Caco-2 (cell line): ENCODE results near the gene CEP126. TPM values are rescaled to one million over a fixed set of nuclear protein-coding genes. Genes with fewer than 3 reads are reported as not detected.

ENCODE experiments used
- BruUV-seq: library from RNA; stranded (reverse); fragments of 400-500 nt; replicated peaks from 2 replicates; lab custom pipeline; 2021; lab: Mats Ljungman, UMichigan
- CTCF ChIA-PET: fragments of 300-600 bp; sonication (Branson Sonifier 250); formaldehyde crosslinking; loops from one replicate; lab custom pipeline; 2022; ENCODE audit warnings: antibody characterized with exemption; lab: Charles Lee
- POLR2A ChIA-PET: fragments of 300-600 bp; sonication (Branson Sonifier 250); formaldehyde crosslinking; loops from one replicate; lab custom pipeline; 2022; ENCODE audit warnings: antibody characterized with exemption; lab: Charles Lee
- DNase-seq, 2 experiments: peaks; one replicate each; pipeline versions ENCODE4 v3.0.0 to v3.0.0-alpha.2; 2020 to 2022
- H3K27me3 ChIP-seq: replicated peaks from 2 replicates; pipeline ENCODE4 v1.6.0; 2011; ENCODE audit warnings: low read length; ENCODE audit not compliant: control insufficient read depth, insufficient read depth
- H3K36me3 ChIP-seq: 2 replicates; pipeline ENCODE4 v1.5.1; 2011; ENCODE audit warnings: low read length; ENCODE audit not compliant: control insufficient read depth, insufficient read depth
- H3K4me1 ChIP-seq: fragments of 250-450 bp; sonication (Bioruptor Pico); 2 replicates; pipeline ENCODE4 v1.5.1; 2020; ENCODE audit warnings: mild to moderate bottlenecking
- H3K4me3 ChIP-seq: 2 replicates; pipeline ENCODE4 v1.5.1; 2011; ENCODE audit warnings: low read depth, mild to moderate bottlenecking, control low read depth, low read length
- H3K9me3 ChIP-seq: fragments of 250-450 bp; sonication (Bioruptor Pico); 2 replicates; pipeline ENCODE4 v1.5.1; 2020; ENCODE audit warnings: mild to moderate bottlenecking, moderate library complexity
- H3K27ac Mint-ChIP-seq: one replicate; pipeline ENCODE4 v1.8.0; 2022; ENCODE audit warnings: mixed read lengths; ENCODE audit not compliant: unreplicated experiment
- H3K27me3 Mint-ChIP-seq: one replicate; pipeline ENCODE4 v1.8.0; 2022; ENCODE audit warnings: mixed read lengths; ENCODE audit not compliant: insufficient read depth, unreplicated experiment
- H3K36me3 Mint-ChIP-seq: one replicate; pipeline ENCODE4 v1.8.0; 2022; ENCODE audit warnings: mild to moderate bottlenecking, mixed read lengths; ENCODE audit not compliant: insufficient read depth, unreplicated experiment
- H3K4me1 Mint-ChIP-seq: one replicate; pipeline ENCODE4 v1.8.0; 2022; ENCODE audit warnings: low read depth, mixed read lengths; ENCODE audit not compliant: unreplicated experiment
- H3K4me3 Mint-ChIP-seq: one replicate; pipeline ENCODE4 v1.8.0; 2022; ENCODE audit warnings: mild to moderate bottlenecking, moderate library complexity, mixed read lengths; ENCODE audit not compliant: unreplicated experiment
- H3K9me3 Mint-ChIP-seq: one replicate; pipeline ENCODE4 v1.8.0; 2022; ENCODE audit warnings: mixed read lengths; ENCODE audit not compliant: unreplicated experiment
- CTCF ChIP-seq, 2 experiments: fragments of 200-600 bp in 1 of 2; IDR thresholded peaks; 1 replicate in 1 of 2; 2 replicates in 1 of 2; pipeline versions ENCODE4 v1.5.1 to v1.8.0; 2011 to 2022; ENCODE audit warnings: antibody characterized with exemption in 1 of 2, control low read depth in 1 of 2, inconsistent platforms in 1 of 2, low read depth in 1 of 2, low read length in 1 of 2, mild to moderate bottlenecking in 1 of 2, moderate library complexity in 1 of 2; ENCODE audit not compliant: insufficient read depth in 1 of 2, severe bottlenecking in 1 of 2, unreplicated experiment in 1 of 2
- intact Hi-C: fragments of 100-400 bp; cut with micrococcal nuclease; formaldehyde crosslinking; loops from one replicate; pipeline ENCODE4 v1.10.0; 2022; ENCODE audit not compliant: unreplicated experiment
- total RNA-seq: library from RNA; stranded (reverse); gene quantifications from 2 replicates; pipeline ENCODE4 v1.2.3, GENCODE V29; 2022

The CEP126 gene
- total RNA-seq, 1 experiment from 2014 or later: 4.3 TPM

GRCh38 chr11:101909087-101909486 is 5.7 kb upstream of the CEP126 start:
- H3K27me3 Mint-ChIP-seq: no peaks in the 10 kb centered on the region
- ChIA-PET CTCF (no interaction called here), POLR2A (no interaction called here)
- H3K27ac Mint-ChIP-seq: no peak overlapping the region
- no peak for TF ChIP-seq CTCF (IDR thresholded peaks at IDR 0.05; ENCODE audit: insufficient read depth in 1 of 2, low read depth in 1 of 2, low read length in 1 of 2, severe bottlenecking in 1 of 2, unreplicated experiment in 1 of 2)
- no peaks in the 10 kb centered on the region for H3K9me3 Mint-ChIP-seq
- no peaks in the 10 kb centered on the region for H3K27me3 ChIP-seq
- intact Hi-C loops: no loop called here
- H3K9me3 ChIP-seq: no peaks in the 10 kb centered on the region
- H3K4me3 Mint-ChIP-seq: no peak overlapping the region
- peaks cover 21% of the 10 kb centered on the region for H3K4me1 ChIP-seq
- peaks cover 28% of the 10 kb centered on the region for H3K4me1 Mint-ChIP-seq
- no TSS peak for BruUV-seq
- peaks cover 8% of the 10 kb centered on the region for H3K36me3 Mint-ChIP-seq
- no peak for DNase-seq
- H3K4me3 ChIP-seq: no peak overlapping the region
- no peaks in the 10 kb centered on the region for H3K36me3 ChIP-seq

GRCh38 chr11:101912823-101913284 is 2.0 kb upstream of the CEP126 start:
- BruUV-seq: no TSS peak

GRCh38 chr11:101913656-101914055 is 1.2 kb upstream of the CEP126 start:
- Mint-ChIP-seq H3K36me3 (peaks cover 14% of the 10 kb centered on the region), H3K9me3 (no peaks in the 10 kb centered on the region), H3K4me3 (peak overlapping the region; percentile 2), H3K27me3 (no peaks in the 10 kb centered on the region), H3K4me1 (peaks cover 41% of the 10 kb centered on the region), H3K27ac (no peak overlapping the region)
- Histone ChIP-seq H3K9me3 (no peaks in the 10 kb centered on the region), H3K27me3 (no peaks in the 10 kb centered on the region), H3K36me3 (no peaks in the 10 kb centered on the region), H3K4me1 (peaks cover 31% of the 10 kb centered on the region), H3K4me3 (no peak overlapping the region)
- ChIA-PET POLR2A (no interaction called here), CTCF (interaction anchor here (1.0 to 2.1 kb wide), 6 partner anchors 16 to 699 kb away, joined by 4 to 46 read pairs (median 8); no protein-coding TSS in a partner anchor)
- no peak for DNase-seq
- no TSS peak for BruUV-seq
- intact Hi-C loops: loop anchor here (2.0 to 5.0 kb wide), 7 partner anchors 21 to 754 kb away; partner anchors contain the start of gene YAP1
- no peak for TF ChIP-seq CTCF (IDR thresholded peaks at IDR 0.05; ENCODE audit: insufficient read depth in 1 of 2, low read depth in 1 of 2, low read length in 1 of 2, severe bottlenecking in 1 of 2, unreplicated experiment in 1 of 2)

More at GRCh38 chr11:101912823-101913284, 2.0 kb upstream of the CEP126 start:
- ChIA-PET CTCF (interaction anchor here (0.6 to 2.1 kb wide), 10 partner anchors 17 to 700 kb away, joined by 4 to 46 read pairs (median 5); no protein-coding TSS in a partner anchor), POLR2A (no interaction called here)
- peak; percentile 66 to 72 for DNase-seq
- Mint-ChIP-seq H3K36me3 (peaks cover 14% of the 10 kb centered on the region), H3K4me1 (peaks cover 41% of the 10 kb centered on the region), H3K9me3 (no peaks in the 10 kb centered on the region), H3K4me3 (peak overlapping the region; percentile 2), H3K27ac (no peak overlapping the region), H3K27me3 (no peaks in the 10 kb centered on the region)
- H3K27me3 ChIP-seq: no peaks in the 10 kb centered on the region
- H3K4me1 ChIP-seq: peaks cover 31% of the 10 kb centered on the region
- TF ChIP-seq CTCF (IDR thresholded peaks at IDR 0.05; ENCODE audit: insufficient read depth in 1 of 2, low read depth in 1 of 2, low read length in 1 of 2, severe bottlenecking in 1 of 2, unreplicated experiment in 1 of 2): peak in 1 of 2 experiments; percentile 8
- no peaks in the 10 kb centered on the region for H3K36me3 ChIP-seq
- intact Hi-C loops: loop anchor here (1.0 to 5.0 kb wide), 8 partner anchors 50 to 754 kb away; no protein-coding TSS in a partner anchor
- H3K9me3 ChIP-seq: no peaks in the 10 kb centered on the region
- no peak overlapping the region for H3K4me3 ChIP-seq
